ENCODE results near the gene OR6P1.

DNA sequence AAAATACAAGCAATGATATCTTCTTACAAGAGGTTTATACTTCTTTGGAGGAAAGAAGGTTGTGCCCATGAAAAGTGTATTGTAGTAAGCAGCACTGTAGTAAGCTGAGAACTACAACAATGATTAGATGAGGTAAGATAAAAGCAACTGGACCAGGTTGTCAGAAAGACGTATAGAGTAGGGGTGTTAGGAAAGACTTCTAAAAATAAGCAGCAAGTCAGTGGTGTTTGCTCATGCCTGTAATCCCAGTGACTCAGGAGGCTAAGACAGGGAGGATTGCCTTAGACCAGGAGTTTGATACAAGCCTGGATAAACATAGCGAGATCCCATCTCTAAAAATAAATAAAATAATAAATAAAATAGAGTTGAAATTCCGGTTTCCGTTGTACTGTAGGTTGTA is 13.6 kb upstream of the OR6P1 start:
- TF ChIP-seq, protein P1, sequence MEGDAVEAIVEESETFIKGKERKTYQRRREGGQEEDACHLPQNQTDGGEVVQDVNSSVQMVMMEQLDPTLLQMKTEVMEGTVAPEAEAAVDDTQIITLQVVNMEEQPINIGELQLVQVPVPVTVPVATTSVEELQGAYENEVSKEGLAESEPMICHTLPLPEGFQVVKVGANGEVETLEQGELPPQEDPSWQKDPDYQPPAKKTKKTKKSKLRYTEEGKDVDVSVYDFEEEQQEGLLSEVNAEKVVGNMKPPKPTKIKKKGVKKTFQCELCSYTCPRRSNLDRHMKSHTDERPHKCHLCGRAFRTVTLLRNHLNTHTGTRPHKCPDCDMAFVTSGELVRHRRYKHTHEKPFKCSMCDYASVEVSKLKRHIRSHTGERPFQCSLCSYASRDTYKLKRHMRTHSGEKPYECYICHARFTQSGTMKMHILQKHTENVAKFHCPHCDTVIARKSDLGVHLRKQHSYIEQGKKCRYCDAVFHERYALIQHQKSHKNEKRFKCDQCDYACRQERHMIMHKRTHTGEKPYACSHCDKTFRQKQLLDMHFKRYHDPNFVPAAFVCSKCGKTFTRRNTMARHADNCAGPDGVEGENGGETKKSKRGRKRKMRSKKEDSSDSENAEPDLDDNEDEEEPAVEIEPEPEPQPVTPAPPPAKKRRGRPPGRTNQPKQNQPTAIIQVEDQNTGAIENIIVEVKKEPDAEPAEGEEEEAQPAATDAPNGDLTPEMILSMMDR (IDR thresholded peaks at IDR 0.05; ENCODE audit: low read depth, low read length) = no peak
- no peak for TF ChIP-seq POLR2A (IDR thresholded peaks at IDR 0.05; ENCODE audit: extremely low read depth, insufficient read length)

Data from NB4 (cell line).